Heart left ventricle (tissue), 16 donors: ENCODE results near the gene ZNF454. TPM values are rescaled to one million over a fixed set of nuclear protein-coding genes. Genes with fewer than 3 reads are reported as not detected.

Experiments used
- ATAC-seq, 4 donors: fragments of 200-7000 bp; cut with Tn5 transposase; one replicate each; pipeline ENCODE4 v1.9.1; 2020 to 2022; ENCODE audit warnings: moderate library complexity in 4 of 4, mild to moderate bottlenecking in 3 of 4, moderate number of reproducible peaks in 1 of 4
- DNase-seq, 5 donors: peaks; one replicate each; pipeline ENCODE4 v3.0.0-alpha.2; 2020
- H3K27ac ChIP-seq, 12 donors: fragments of 200-600 bp; sonication (generic) in 4 of 12; one replicate each; pipeline versions ENCODE4 v1.5.0 to v1.8.0; 2016 to 2022; ENCODE audit warnings: mild to moderate bottlenecking in 2 of 12
- H3K27me3 ChIP-seq, 9 donors: fragments of 200-600 bp; sonication (generic) in 2 of 9; one replicate each; pipeline versions ENCODE4 v1.5.1 to v1.8.0; 2016 to 2022; ENCODE audit warnings: mild to moderate bottlenecking in 3 of 9
- H3K36me3 ChIP-seq, 9 donors: fragments of 200-600 bp; sonication (generic) in 2 of 9; one replicate each; pipeline versions ENCODE4 v1.5.0 to v1.8.0; 2018 to 2022; ENCODE audit warnings: mild to moderate bottlenecking in 2 of 9
- H3K4me1 ChIP-seq, 12 donors: fragments of 200-600 bp; sonication (generic) in 4 of 12; one replicate each; pipeline versions ENCODE4 v1.5.0 to v1.8.0; 2016 to 2022; ENCODE audit warnings: mild to moderate bottlenecking in 3 of 12
- H3K4me3 ChIP-seq, 12 donors: fragments of 200-600 bp; sonication (generic) in 4 of 12; one replicate each; pipeline versions ENCODE4 v1.5.0 to v1.8.0; 2017 to 2022; ENCODE audit warnings: mild to moderate bottlenecking in 9 of 12, moderate library complexity in 4 of 12
- H3K9me3 ChIP-seq, 12 donors: fragments of 200-600 bp; sonication (generic) in 4 of 12; one replicate each; pipeline versions ENCODE4 v1.5.0 to v1.8.0; 2016 to 2022; ENCODE audit warnings: mild to moderate bottlenecking in 1 of 12
- CTCF ChIP-seq, 12 donors: fragments of 200-600 bp; sonication (generic) in 4 of 12; IDR thresholded peaks; one replicate each; pipeline versions ENCODE4 v1.5.0 to v1.8.0; 2018 to 2022; ENCODE audit warnings: antibody characterized with exemption in 12 of 12, mild to moderate bottlenecking in 5 of 12
- POLR2A ChIP-seq, 2 donors: fragments of 450-650 bp; IDR thresholded peaks; one replicate each; pipeline ENCODE4 v1.6.1; 2017; ENCODE audit warnings: antibody characterized with exemption in 2 of 2, mild to moderate bottlenecking in 2 of 2, moderate library complexity in 2 of 2
- WGBS, 4 donors: extraction: QIAGEN DNeasy Blood & Tissue Kit in 2 of 4; methylation state at CpG; one replicate each; pipeline versions ENCODE4 v1.1.5 to v1.1.7; 2013 to 2018; 5-methylcytosine and 5-hydroxymethylcytosine counted together
- intact Hi-C, 10 donors: fragments of 100-400 bp; cut with DNase I; formaldehyde crosslinking; loops; one replicate each; pipeline versions ENCODE4 v1.11.1 to v1.14.2; 2022
- polyA plus RNA-seq, 2 donors: library from polyadenylated mRNA; stranded (reverse); fragments of 200-250 nt; gene quantifications; one replicate each; pipeline ENCODE4 v1.2.3, GENCODE V29; 2013
- total RNA-seq, 9 donors: library from RNA; depleted of rRNA in 2 of 9; stranded (reverse); fragments of >200 nt in 2 of 9; fragmentation: NEBNext Ultra II Directional in 3 of 9; extraction: Animal tissue kit (Norgen Biotek cat#: 25700) in 3 of 9; gene quantifications; one replicate each; pipeline versions ENCODE4 v1.1.0 to v1.2.4, GENCODE V29; 2016 to 2023
- donor health status: ischemic (EF 13 %, LVEDD 7.1; RV severe dilation, severe dysfunction).
- donor health status: healthy with polysubstance abuse.
- donor health status: DM: no; HTN: yes; CAD: no.
- donor health status: DM: no; HTN: no; CAD: no.
- donor health status: ischemic (EF 25% LVEDD 6.9; RV normal size, moderate dysfunction).
- donor health status: ischemic (EF 25% LVEDD 5.7; RV mildly dilated, moderate dysfunction).
- donor health status: healthy.
- donor health status: DM: yes; HTN: yes; CAD: no.
- donor health status: ischemic (EF 35%, LVEDD 5.7; RV mildly dilated, moderate dysfunction).
- donor health status: nonischemic (EF 11% LVEDD 7.7; RV severe dilation, severe dysfunction).
- donor health status: DM: yes; HTN: yes; CAD: no.
- donor health status: PGD.
- donor health status: ischemic (EF 29% LVEDD 5.4; RV normal size, mild dysfunction).
- donor health status: nonischemic (EF 23%, LVEDD 6.1; RV moderate dilation, normal function).

Gene ZNF454
- total and polyA plus RNA-seq, 11 donors = 1.3 to 3.4 (median 1.8) TPM

- intact Hi-C loops = no loop called here
- Histone ChIP-seq H3K4me1 (no peaks in the 10 kb centered on the region), H3K9me3 (peaks cover 3 to 100% (median 90%) of the 10 kb centered on the region in 12 donors), H3K27me3 (no peaks in the 10 kb centered on the region), H3K36me3 (peaks cover 4 to 72% (median 15%) of the 10 kb centered on the region in 9 donors), H3K27ac (no peak overlapping the region), H3K4me3 (no peak overlapping the region)
- DNase-seq = no peak
- TF ChIP-seq CTCF (IDR thresholded peaks at IDR 0.05) (no peak), POLR2A (IDR thresholded peaks at IDR 0.05) (no peak)
- WGBS, 4 donors = 94 to 99% (median 98%) methylated on average over 5 of the region's 5 CpGs
- ATAC-seq = no peak
Observed at GRCh38 chr5:178965465-178966055, 24.6 kb downstream of the ZNF454 start.

- TF ChIP-seq CTCF (IDR thresholded peaks at IDR 0.05) (no peak), POLR2A (IDR thresholded peaks at IDR 0.05) (no peak)
Observed at GRCh38 chr5:178981381-178981780, 40.4 kb downstream of the ZNF454 start.

GRCh38 chr5:178982941-178983340 lies 41.9 kb downstream of the ZNF454 start:
- Histone ChIP-seq H3K27ac (no peak overlapping the region), H3K27me3 (no peaks in the 10 kb centered on the region), H3K4me1 (no peaks in the 10 kb centered on the region), H3K36me3 (peaks cover 0 to 12% (median 0%) of the 10 kb centered on the region in 9 donors), H3K4me3 (no peak overlapping the region), H3K9me3 (peaks cover 0 to 96% (median 76%) of the 10 kb centered on the region in 12 donors)
- peak in 1 of 4 donors; percentile 27 for ATAC-seq
- 90 to 97% (median 96%) methylated on average over 4 to 17 of the region's 17 CpGs for WGBS, 4 donors
- TF ChIP-seq POLR2A (IDR thresholded peaks at IDR 0.05) (no peak), CTCF (IDR thresholded peaks at IDR 0.05) (no peak)
- DNase-seq = no peak
- intact Hi-C loops = no loop called here

More at GRCh38 chr5:178981381-178981780, 40.4 kb downstream of the ZNF454 start:
- DNase-seq (no peak), ATAC-seq (no peak)
- intact Hi-C loops = no loop called here
- H3K27ac ChIP-seq = no peak overlapping the region
- no peaks in the 10 kb centered on the region for H3K27me3 ChIP-seq
- peaks cover 0 to 26% (median 0%) of the 10 kb centered on the region in 9 donors for H3K36me3 ChIP-seq
- peaks cover 0 to 98% (median 78%) of the 10 kb centered on the region in 12 donors for H3K9me3 ChIP-seq
- no peaks in the 10 kb centered on the region for H3K4me1 ChIP-seq
- 94 to 97% (median 96%) methylated on average over 10 to 15 of the region's 15 CpGs for WGBS, 4 donors
- H3K4me3 ChIP-seq = no peak overlapping the region

DNA sequence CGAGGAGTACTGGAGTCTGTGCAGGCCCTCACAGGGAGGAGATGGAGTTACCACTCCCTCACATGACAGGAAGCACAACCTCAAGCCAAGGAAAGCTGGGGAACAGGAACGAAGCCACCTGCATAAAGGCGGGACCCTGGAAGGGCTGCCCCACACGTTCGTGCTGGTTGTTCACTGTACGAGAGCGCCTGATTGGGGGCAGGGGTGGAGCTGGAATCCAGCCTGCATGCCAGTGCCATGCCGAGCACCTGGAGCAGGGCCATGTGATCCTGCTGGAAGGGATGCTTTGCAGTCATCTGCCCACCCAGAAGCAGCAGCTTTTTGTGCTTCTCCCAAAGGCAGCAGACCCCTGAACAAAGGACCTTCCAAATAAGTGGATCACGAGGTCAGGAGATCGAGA lies 42.7 kb downstream of the ZNF454 start:
- no peak overlapping the region for H3K4me3 ChIP-seq
- peaks cover 0 to 96% (median 79%) of the 10 kb centered on the region in 12 donors for H3K9me3 ChIP-seq
- TF ChIP-seq POLR2A (IDR thresholded peaks at IDR 0.05) (no peak), CTCF (IDR thresholded peaks at IDR 0.05) (no peak)
- intact Hi-C loops = no loop called here
- 91 to 98% (median 94%) methylated on average over 10 of the region's 10 CpGs for WGBS, 4 donors
- H3K27ac ChIP-seq = no peak overlapping the region
- no peaks in the 10 kb centered on the region for H3K4me1 ChIP-seq
- H3K27me3 ChIP-seq = no peaks in the 10 kb centered on the region
- ATAC-seq = no peak
- no peak for DNase-seq
- peaks cover 0 to 4% (median 0%) of the 10 kb centered on the region in 9 donors for H3K36me3 ChIP-seq
